HCT116 (cell line): ENCODE results near the gene ERC2.
"Not testable (repeated sequence)": the region's sequence is repeated elsewhere in the genome, so short reads cannot be mapped to it uniquely, and the experiment has no call there.

ENCODE experiments used
- CTCF ChIP-seq, 3 experiments: fragments of 200-600 bp in 1 of 3; sonication (generic) in 1 of 3; IDR thresholded peaks in 2 of 3; conservative IDR thresholded peaks in 1 of 3; 2 replicates each; pipeline ENCODE4 v1.5.1; 2012 to 2017; ENCODE audit warnings: low read depth in 2 of 3, low read length in 2 of 3, antibody characterized with exemption in 1 of 3, borderline replicate concordance in 1 of 3, control low read depth in 1 of 3, mild to moderate bottlenecking in 1 of 3, mixed read lengths in 1 of 3, mixed run types in 1 of 3, moderate library complexity in 1 of 3; ENCODE audit not compliant: insufficient read depth in 1 of 3
- POLR2A ChIP-seq: IDR thresholded peaks from 2 replicates; pipeline ENCODE4 v1.7.0; 2011; ENCODE audit warnings: borderline replicate concordance; ENCODE audit not compliant: insufficient read depth, insufficient read length; ENCODE audit errors: extremely low read depth
- RAD21 ChIP-seq: IDR thresholded peaks from 2 replicates; pipeline ENCODE4 v1.6.1; 2012; ENCODE audit warnings: low read depth, mild to moderate bottlenecking
- SP1 ChIP-seq: IDR thresholded peaks from 2 replicates; pipeline ENCODE4 v1.6.1; 2012; ENCODE audit warnings: low read depth

- not testable (repeated sequence) for TF ChIP-seq CTCF (IDR thresholded peaks at IDR 0.05 in 2 of 3, conservative IDR thresholded peaks at IDR 0.05 in 1 of 3; ENCODE audit: borderline replicate concordance in 1 of 3, insufficient read depth in 1 of 3, low read depth in 2 of 3, low read length in 2 of 3); SP1; RAD21; POLR2A
Measured at GRCh38 chr3:56015374-56015773, 452.9 kb downstream of the ERC2 start.
